ENCODE measurements around the gene HCFC1R1. TPM values are rescaled to one million over a fixed set of nuclear protein-coding genes. Genes with fewer than 3 reads are reported as not detected.

Gene HCFC1R1
- total RNA-seq, 1 donor from 2014 or later = 65.7 TPM

GRCh38 chr16:3068487-3068886, 44.7 kb upstream of the HCFC1R1 start:
- Mint-ChIP-seq H3K27ac (no peak overlapping the region), H3K9me3 (no peaks in the 10 kb centered on the region), H3K27me3 (ENCODE audit: low read depth) (peaks cover 5% of the 10 kb centered on the region), H3K4me3 (no peak overlapping the region), H3K36me3 (no peaks in the 10 kb centered on the region), H3K4me1 (peaks cover 4% of the 10 kb centered on the region)
- TF ChIP-seq, protein P1, sequence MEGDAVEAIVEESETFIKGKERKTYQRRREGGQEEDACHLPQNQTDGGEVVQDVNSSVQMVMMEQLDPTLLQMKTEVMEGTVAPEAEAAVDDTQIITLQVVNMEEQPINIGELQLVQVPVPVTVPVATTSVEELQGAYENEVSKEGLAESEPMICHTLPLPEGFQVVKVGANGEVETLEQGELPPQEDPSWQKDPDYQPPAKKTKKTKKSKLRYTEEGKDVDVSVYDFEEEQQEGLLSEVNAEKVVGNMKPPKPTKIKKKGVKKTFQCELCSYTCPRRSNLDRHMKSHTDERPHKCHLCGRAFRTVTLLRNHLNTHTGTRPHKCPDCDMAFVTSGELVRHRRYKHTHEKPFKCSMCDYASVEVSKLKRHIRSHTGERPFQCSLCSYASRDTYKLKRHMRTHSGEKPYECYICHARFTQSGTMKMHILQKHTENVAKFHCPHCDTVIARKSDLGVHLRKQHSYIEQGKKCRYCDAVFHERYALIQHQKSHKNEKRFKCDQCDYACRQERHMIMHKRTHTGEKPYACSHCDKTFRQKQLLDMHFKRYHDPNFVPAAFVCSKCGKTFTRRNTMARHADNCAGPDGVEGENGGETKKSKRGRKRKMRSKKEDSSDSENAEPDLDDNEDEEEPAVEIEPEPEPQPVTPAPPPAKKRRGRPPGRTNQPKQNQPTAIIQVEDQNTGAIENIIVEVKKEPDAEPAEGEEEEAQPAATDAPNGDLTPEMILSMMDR (IDR thresholded peaks at IDR 0.05; ENCODE audit: unreplicated experiment) = no peak
- no peak for DNase-seq (ENCODE audit: low spot score in 2 of 2, unreplicated experiment in 2 of 2)

GRCh38 chr16:3066440-3066748, 42.7 kb upstream of the HCFC1R1 start:
- TF ChIP-seq, protein P1 (IDR thresholded peaks at IDR 0.05; ENCODE audit: unreplicated experiment) = no peak
- no peak overlapping the region for H3K27ac Mint-ChIP-seq
- peaks cover 4% of the 10 kb centered on the region for H3K4me1 Mint-ChIP-seq
- no peak for DNase-seq (ENCODE audit: low spot score in 2 of 2, unreplicated experiment in 2 of 2)
- no peaks in the 10 kb centered on the region for H3K9me3 Mint-ChIP-seq
- no peaks in the 10 kb centered on the region for H3K27me3 Mint-ChIP-seq (ENCODE audit: low read depth)
- no peaks in the 10 kb centered on the region for H3K36me3 Mint-ChIP-seq
- no peak overlapping the region for H3K4me3 Mint-ChIP-seq

DNA sequence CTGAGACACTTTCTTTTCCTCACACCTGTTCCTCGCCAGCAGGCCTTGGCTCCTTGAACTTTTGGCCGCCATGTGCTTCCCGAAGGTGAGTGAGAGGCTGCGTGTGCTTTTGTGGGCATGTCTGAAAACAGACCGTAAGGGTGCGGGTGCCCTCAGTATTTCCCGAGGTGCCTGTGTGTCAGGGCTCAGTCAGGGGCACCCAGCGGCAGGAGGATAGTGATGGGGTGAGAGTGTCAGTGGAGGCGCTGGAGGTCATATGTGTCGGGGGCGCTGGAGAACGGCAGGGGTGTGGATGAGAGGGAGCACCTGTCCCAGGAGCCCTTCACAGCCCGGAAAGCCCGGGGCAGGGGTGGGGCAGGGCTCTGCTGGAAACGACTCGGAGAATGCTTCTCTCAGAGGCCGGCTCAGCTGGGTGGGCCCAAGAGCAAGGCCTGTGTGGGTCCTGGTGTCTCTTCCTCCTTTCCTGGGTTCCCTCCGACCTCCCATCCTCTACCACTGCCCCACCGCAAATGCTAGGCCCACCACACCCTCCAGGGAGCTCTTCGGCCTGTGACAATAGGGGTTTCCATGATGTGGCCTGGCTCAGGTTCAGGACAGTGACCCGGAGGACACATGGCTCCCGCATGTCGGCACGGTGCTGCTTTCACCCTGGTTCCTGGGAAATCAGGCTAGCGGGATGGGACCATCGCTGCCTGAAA, 42.1 kb upstream of the HCFC1R1 start:
- DNase-seq (ENCODE audit: low spot score in 2 of 2, unreplicated experiment in 2 of 2) = no peak
- H3K4me1 Mint-ChIP-seq = peaks cover 4% of the 10 kb centered on the region
- H3K4me3 Mint-ChIP-seq = no peak overlapping the region
- no peaks in the 10 kb centered on the region for H3K27me3 Mint-ChIP-seq (ENCODE audit: low read depth)
- TF ChIP-seq, protein P1 (IDR thresholded peaks at IDR 0.05; ENCODE audit: unreplicated experiment) = no peak
- H3K9me3 Mint-ChIP-seq = no peaks in the 10 kb centered on the region
- no peaks in the 10 kb centered on the region for H3K36me3 Mint-ChIP-seq
- no peak overlapping the region for H3K27ac Mint-ChIP-seq

DNA sequence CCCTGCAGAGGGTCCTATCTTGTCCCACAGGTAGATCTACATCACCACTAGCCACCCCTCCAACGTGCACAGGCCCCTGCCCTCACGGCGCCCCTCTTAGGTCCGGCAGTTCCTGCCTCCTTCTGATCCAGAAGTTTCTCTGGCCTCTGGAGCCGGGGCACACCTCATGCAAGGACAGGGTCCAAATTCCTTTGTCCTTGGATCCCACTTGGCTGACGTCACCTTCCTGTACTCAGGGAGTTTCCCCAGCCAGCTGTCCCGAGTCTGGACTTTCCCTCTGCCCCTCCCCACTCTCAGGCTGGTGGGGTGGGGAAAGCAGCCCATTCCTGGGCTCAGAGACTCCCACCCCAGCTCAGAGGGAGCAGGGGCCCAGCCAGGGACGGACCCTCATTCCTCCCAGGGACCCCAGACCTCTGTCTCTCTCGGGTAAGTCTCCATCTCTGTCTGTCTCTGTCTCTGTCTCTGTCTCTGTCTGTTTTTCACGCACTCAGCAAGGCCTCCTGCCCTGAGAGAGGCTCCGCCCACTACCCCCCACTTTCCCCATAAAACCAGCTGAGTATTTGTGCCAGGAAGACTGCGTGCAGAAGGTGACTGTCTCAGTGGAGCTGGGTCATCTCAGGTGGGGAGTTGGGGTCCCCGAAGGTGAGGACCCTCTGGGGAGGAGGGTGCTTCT, 41.5 kb upstream of the HCFC1R1 start, which contains the start of gene IL32:
IL32 (plus strand) TSS at position 572 of the 673 bp plus-strand sequence. CDS start 172 bp downstream, outside the sequence.
- H3K4me3 Mint-ChIP-seq = no peak within 1 kb of the TSS

GRCh38 chr16:3063625-3064386, 40.1 kb upstream of the HCFC1R1 start:
- no peak overlapping the region for H3K27ac Mint-ChIP-seq

More for the DNA sequence above, 41.5 kb upstream of the HCFC1R1 start, which contains the start of gene IL32:
- TF ChIP-seq, protein P1 (IDR thresholded peaks at IDR 0.05; ENCODE audit: unreplicated experiment) = no peak
- Mint-ChIP-seq H3K27ac (peak within 1 kb of the TSS; percentile 19), H3K9me3 (no peaks in the 10 kb centered on the region), H3K36me3 (no peaks in the 10 kb centered on the region), H3K4me1 (peaks cover 4% of the 10 kb centered on the region), H3K27me3 (ENCODE audit: low read depth) (no peaks in the 10 kb centered on the region)
- DNase-seq (ENCODE audit: low spot score in 2 of 2, unreplicated experiment in 2 of 2) = no peak

More at GRCh38 chr16:3063625-3064386, 40.1 kb upstream of the HCFC1R1 start:
- DNase-seq (ENCODE audit: low spot score in 2 of 2, unreplicated experiment in 2 of 2) = no peak
- H3K4me1 Mint-ChIP-seq = peaks cover 12% of the 10 kb centered on the region
- H3K9me3 Mint-ChIP-seq = no peaks in the 10 kb centered on the region
- no peak overlapping the region for H3K4me3 Mint-ChIP-seq
- H3K27me3 Mint-ChIP-seq (ENCODE audit: low read depth) = no peaks in the 10 kb centered on the region
- no peaks in the 10 kb centered on the region for H3K36me3 Mint-ChIP-seq
- TF ChIP-seq, protein P1 (IDR thresholded peaks at IDR 0.05; ENCODE audit: unreplicated experiment) = no peak
